ENCODE results near the gene AHNAK.

GRCh38 chr11:62435846-62436660, 110.6 kb downstream of the AHNAK start:
- TF ChIP-seq CTCF (conservative IDR thresholded peaks at IDR 0.05 in 1 of 2, IDR thresholded peaks at IDR 0.05 in 1 of 2; ENCODE audit: low read depth in 1 of 2, low read length in 2 of 2) (no peak), EZH2 (IDR thresholded peaks at IDR 0.05; ENCODE audit: low read length, missing control alignments) (no peak)

All from fibroblast of lung (primary cell).